Activated CD8-positive, alpha-beta memory T cell treated with anti-CD3 and anti-CD28 coated beads for 24 hours (primary cell): ENCODE data around the gene SLC35G6.
"Not testable (repeated sequence)": the region's sequence is repeated elsewhere in the genome, so short reads cannot be mapped to it uniquely, and the experiment has no call there.

Source experiments
- DNase-seq: peaks from one replicate; pipeline ENCODE4 v3.0.0-alpha.2; 2020

The SLC35G6 gene

GRCh38 chr17:7460850-7461660 is 20.2 kb upstream of the SLC35G6 start:
- no peak for DNase-seq

- DNase-seq, result no peak
Measured at GRCh38 chr17:7462474-7463371, 18.5 kb upstream of the SLC35G6 start.

GRCh38 chr17:7463372-7463846 is 17.8 kb upstream of the SLC35G6 start:
- DNase-seq, result no peak

GRCh38 chr17:7464081-7464480 is 17.2 kb upstream of the SLC35G6 start:
- no peak for DNase-seq

DNA sequence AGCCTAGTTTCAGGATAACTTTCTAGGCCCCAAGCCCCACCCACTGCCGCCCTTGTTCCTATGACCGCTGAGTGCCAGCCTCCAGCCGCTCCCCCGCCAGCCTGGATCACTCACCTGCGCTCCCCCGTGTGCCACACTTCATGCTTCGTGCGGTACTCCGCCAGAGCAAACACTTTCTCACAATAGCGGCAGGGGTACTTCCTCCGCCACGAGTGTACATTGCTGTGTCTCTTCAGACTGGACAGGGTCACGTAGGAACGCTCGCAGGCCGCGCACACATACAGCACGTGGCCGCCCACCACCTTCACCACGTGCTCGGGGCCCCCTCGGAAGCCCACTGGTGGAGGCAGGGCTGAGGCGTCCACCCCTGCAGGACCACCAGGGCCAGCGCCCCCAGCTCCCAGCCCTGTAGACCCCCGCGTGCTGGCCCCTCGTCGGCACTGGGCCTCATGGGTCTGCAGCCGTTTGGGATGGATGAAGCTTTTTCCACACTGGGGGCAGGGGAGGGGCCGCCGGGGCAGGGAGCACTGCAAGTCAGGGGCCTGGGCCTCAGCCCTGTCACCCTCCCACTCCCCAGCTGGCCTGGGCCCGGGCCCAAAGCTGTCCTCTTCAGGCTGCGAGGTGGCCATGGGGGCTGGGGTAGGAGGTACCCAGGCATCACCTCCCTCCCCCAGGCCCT is 15.5 kb upstream of the SLC35G6 start:
- DNase-seq, result no peak

DNA sequence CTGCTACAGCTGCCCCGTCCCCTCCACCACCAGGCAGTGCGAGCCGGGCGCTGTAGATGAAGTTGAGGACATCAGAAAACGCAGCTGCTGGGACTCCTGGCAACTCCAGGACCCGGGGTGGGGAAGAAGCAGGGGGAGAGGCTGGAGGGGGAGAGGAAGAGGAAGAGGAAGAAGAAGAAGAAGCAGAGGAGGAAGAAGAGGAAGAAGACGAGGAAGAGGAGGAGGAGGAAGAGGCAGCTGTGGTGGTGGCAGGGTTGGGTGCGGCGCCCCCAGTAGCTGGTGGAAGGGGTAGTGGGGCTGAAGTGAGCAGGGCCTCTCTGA is 15.0 kb upstream of the SLC35G6 start:
- no peak for DNase-seq

DNA sequence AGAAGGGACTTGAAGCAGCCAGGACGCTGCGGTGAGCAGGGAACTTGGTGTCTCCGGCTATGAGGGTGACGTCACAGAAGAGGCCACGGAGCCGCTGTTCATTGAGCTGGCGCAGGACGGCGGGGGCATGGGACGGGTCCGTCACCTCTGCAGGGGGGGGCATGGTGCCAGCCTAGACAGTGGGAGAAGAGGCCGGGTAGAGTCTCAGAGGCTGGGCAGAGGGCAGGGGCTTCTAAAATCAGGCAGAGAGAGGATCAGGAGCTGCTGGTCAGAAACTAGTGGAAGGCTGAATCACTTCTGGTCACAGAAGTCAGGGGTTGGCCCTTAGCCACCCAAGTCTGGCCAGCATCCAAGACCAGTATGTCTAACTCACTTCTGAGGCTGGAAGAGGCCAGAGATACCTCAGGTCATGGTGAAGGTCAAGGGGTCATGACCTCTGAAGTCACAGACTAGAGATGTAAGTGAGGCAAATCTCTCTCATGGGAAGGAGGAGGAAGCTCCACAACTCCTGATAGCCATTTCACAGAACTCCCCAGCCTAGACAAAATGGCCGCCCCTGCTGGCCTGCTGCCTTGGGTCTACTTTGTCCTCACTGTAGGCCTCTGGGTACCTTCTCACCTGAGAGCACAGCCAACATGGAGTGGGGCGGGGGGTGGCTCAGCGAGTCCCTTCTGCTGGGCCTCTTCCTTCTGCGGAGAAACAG is 14.5 kb upstream of the SLC35G6 start:
- no peak for DNase-seq

- DNase-seq, result no peak
Measured at GRCh38 chr17:7467498-7467897, 13.7 kb upstream of the SLC35G6 start.

GRCh38 chr17:7468290-7468689 is 13.0 kb upstream of the SLC35G6 start:
- no peak for DNase-seq

GRCh38 chr17:7468804-7469389 is 12.3 kb upstream of the SLC35G6 start:
- DNase-seq, result no peak

DNA sequence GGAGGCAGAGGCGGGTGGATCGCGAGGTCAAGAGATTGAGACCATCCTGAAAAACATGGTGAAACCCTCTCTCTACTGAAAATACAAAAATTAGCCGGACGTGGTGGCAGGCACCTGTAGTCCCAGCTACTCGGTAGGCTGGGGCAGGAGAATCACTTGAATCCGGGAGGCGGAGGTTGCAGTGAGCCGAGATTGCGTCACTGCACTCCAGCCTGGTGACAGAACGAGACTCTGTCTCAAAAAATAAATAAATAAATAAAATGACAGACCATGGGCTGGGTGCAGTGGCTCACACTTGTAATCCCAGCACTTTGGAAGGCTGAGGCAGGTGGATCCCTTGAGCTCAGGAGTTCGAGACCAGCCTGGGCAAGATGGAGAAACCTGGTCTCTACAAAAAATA is 11.4 kb upstream of the SLC35G6 start:
- DNase-seq, result not testable (repeated sequence)

DNA sequence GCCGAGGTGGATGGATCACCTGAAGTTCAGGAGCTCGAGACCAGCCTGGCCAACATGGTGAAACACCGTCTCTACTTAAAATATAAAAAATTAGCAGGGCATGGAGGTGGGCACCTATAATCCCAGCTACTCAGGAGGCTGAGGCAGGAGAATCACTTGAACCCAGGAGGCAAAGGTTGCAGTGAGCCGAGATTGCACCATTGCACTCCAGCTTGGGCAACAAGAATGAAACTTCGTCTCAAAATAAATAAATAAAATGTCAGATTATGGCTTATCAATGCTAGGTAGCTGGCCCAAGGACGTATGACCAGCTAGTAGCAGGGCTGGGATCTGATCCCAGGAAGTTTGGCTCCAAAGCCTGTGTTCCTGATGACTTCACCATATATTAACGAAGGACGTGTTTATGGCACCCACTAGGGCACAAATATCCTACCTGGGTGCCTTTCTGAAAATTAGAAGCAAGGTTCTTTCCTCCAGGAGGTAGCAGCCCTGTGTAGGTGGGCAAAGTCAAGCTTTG is 10.7 kb upstream of the SLC35G6 start:
- DNase-seq, result not testable (repeated sequence)

DNA sequence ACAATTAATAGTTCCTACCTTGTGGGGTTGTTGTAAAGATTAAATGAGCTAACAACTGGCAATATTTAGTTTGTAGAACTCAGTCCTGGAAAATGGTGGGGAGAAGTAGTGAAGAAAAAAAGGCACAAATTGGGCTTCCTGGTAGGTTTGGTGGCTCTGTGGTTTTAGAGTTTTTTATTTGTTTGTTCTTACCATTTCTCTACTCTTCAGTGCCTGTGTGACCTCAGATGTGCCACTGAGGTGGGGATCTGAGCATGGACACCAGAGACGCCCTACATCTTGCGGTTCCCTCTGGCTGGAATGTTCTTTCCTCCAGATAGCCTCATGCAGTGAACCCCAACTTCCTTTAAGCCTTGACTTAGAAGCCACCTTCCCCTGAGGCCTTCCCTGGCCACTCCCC is 9.5 kb upstream of the SLC35G6 start:
- no peak for DNase-seq

GRCh38 chr17:7474767-7475166 is 6.5 kb upstream of the SLC35G6 start:
- DNase-seq, result not testable (repeated sequence)

GRCh38 chr17:7475764-7476422 is 5.4 kb upstream of the SLC35G6 start:
- DNase-seq, result no peak

- DNase-seq, result no peak
Measured at GRCh38 chr17:7476494-7476893, 4.8 kb upstream of the SLC35G6 start.

GRCh38 chr17:7476951-7477350 is 4.3 kb upstream of the SLC35G6 start:
- no peak for DNase-seq

DNA sequence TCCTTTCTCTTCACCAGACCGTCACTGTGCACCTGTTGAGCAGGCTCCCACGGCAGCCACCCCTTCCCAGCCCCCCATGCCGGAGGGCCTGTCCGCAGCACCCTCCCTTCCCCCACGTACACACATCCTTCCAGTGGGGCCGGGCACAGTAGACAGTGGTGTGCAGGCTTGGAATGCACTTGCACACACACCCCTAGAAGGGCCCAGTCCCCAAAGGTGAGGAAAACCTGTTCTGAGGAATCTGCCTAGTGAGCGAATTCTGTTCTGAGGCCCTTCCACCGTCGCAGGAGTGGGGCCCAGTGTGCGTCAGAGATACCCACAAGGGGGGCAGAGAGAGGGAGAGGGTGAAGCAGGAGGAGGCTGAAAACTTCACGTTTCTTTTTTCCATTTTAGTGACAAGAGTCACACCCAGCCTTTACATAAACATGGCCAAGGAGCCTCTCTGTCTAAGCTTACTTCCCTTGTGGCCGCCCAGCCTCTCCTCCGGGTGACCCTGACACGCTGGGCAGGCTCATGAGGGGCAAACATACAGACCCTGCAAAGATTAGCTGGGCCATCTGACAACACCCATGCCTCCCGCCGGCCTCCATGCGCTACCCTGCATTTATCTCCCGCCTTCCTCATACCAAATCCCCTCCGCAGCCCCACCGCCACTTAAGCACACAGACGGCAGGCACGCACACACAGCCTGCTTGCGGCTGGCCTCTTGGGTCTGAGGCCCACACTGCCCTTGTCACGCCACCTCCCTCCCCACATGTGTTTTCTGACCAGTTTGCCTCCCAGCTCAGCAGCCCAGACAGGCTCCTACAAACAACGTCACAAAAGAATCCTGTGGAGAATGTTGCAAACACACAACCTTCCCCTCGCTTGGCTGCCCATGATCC is 3.6 kb upstream of the SLC35G6 start:
- DNase-seq, result peak; percentile 76

- peak; percentile 81 for DNase-seq
Measured at GRCh38 chr17:7478276-7479212, 2.7 kb upstream of the SLC35G6 start.
